HCT116 (cell line): ENCODE measurements around the gene KAZN.

Source experiments
- CBX3 ChIP-seq: IDR thresholded peaks from 2 replicates; pipeline ENCODE4 v1.6.1; 2012; ENCODE audit warnings: low read depth
- CEBPB ChIP-seq: IDR thresholded peaks from 2 replicates; pipeline ENCODE4 v1.6.1; 2012; ENCODE audit warnings: low read depth
- EZH2 ChIP-seq: fragments of 200-600 bp; sonication (generic); IDR thresholded peaks from 2 replicates; pipeline ENCODE4 v1.6.1; 2017; ENCODE audit warnings: antibody characterized with exemption, mixed run types
- EZH2phosphoT487 ChIP-seq: fragments of 200-600 bp; IDR thresholded peaks from 2 replicates; pipeline ENCODE4 v1.6.1; 2018; ENCODE audit warnings: antibody characterized with exemption, borderline replicate concordance
- JUND ChIP-seq: IDR thresholded peaks from 2 replicates; pipeline ENCODE4 v1.6.1; 2012
- POLR2A ChIP-seq: IDR thresholded peaks from 2 replicates; pipeline ENCODE4 v1.7.0; 2011; ENCODE audit warnings: borderline replicate concordance; ENCODE audit not compliant: insufficient read depth, insufficient read length; ENCODE audit errors: extremely low read depth
- POLR2AphosphoS5 ChIP-seq: IDR thresholded peaks from 2 replicates; pipeline ENCODE4 v1.6.1; 2011; ENCODE audit warnings: mild to moderate bottlenecking, low read depth, low read length, moderate library complexity
- SIN3A ChIP-seq: IDR thresholded peaks from 2 replicates; pipeline ENCODE4 v1.6.1; 2012; ENCODE audit warnings: low read depth
- SRF ChIP-seq: IDR thresholded peaks from 2 replicates; pipeline ENCODE4 v1.6.1; 2012; ENCODE audit warnings: low read depth
- ZFX ChIP-seq: fragments of 450-650 bp; IDR thresholded peaks from 2 replicates; pipeline ENCODE4 v1.6.1; 2017
- TF ChIP-seq, protein P1 (sequence below), 3 experiments: fragments of 200-600 bp in 1 of 3; sonication (generic) in 1 of 3; IDR thresholded peaks in 2 of 3; conservative IDR thresholded peaks in 1 of 3; 2 replicates each; pipeline ENCODE4 v1.5.1; 2012 to 2017; ENCODE audit warnings: low read depth in 2 of 3, low read length in 2 of 3, antibody characterized with exemption in 1 of 3, borderline replicate concordance in 1 of 3, control low read depth in 1 of 3, mild to moderate bottlenecking in 1 of 3, mixed read lengths in 1 of 3, mixed run types in 1 of 3, moderate library complexity in 1 of 3; ENCODE audit not compliant: insufficient read depth in 1 of 3
- TF ChIP-seq, protein P2 (sequence below): IDR thresholded peaks from 2 replicates; pipeline ENCODE4 v1.6.1; 2012; ENCODE audit warnings: low read depth
- TF ChIP-seq, protein P3 (sequence below): IDR thresholded peaks from 2 replicates; pipeline ENCODE4 v1.6.1; 2012

DNA sequence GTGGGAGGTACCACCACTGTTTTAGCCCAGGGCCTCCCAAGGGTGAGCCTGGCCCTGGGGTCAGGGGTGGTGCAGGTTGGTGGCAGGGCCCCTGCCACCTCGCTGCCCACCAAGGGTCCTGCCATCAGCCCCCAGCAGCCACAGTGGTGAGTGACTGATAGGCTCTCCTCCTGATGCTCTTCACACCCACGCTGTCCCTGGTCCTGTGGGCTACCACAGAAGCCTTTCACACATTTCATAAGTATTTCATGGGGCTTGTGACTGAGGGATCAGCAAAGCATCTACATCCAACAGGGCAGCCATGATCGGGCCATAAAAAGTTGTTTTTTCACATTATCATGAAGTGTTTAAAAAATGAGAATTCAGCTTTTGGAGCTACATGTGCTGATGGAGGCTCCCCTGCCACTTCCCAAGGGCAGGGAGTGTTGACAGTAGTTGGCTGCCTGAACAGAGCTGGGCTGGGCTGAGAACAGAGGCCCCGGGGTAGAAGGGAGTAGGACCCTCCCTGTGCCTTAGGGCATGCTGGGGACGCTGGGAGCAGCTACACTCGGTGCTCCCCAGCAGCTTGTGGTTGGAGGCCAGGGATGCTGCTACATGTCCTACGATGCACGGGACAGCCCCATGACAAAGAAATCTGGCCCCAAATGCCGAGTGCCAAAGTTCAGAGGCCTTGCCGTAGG lies 482.0 kb downstream of the KAZN start:
- TF ChIP-seq, protein P1, sequence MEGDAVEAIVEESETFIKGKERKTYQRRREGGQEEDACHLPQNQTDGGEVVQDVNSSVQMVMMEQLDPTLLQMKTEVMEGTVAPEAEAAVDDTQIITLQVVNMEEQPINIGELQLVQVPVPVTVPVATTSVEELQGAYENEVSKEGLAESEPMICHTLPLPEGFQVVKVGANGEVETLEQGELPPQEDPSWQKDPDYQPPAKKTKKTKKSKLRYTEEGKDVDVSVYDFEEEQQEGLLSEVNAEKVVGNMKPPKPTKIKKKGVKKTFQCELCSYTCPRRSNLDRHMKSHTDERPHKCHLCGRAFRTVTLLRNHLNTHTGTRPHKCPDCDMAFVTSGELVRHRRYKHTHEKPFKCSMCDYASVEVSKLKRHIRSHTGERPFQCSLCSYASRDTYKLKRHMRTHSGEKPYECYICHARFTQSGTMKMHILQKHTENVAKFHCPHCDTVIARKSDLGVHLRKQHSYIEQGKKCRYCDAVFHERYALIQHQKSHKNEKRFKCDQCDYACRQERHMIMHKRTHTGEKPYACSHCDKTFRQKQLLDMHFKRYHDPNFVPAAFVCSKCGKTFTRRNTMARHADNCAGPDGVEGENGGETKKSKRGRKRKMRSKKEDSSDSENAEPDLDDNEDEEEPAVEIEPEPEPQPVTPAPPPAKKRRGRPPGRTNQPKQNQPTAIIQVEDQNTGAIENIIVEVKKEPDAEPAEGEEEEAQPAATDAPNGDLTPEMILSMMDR (IDR thresholded peaks at IDR 0.05 in 2 of 3, conservative IDR thresholded peaks at IDR 0.05 in 1 of 3; ENCODE audit: borderline replicate concordance in 1 of 3, insufficient read depth in 1 of 3, low read depth in 2 of 3, low read length in 2 of 3), result no peak
- TF ChIP-seq POLR2AphosphoS5 (no peak), POLR2A (no peak), SIN3A (no peak), SRF (no peak), JUND (no peak), ZFX (no peak), EZH2 (no peak), EZH2phosphoT487 (no peak), CEBPB (no peak), CBX3 (no peak)
- TF ChIP-seq, protein P2, sequence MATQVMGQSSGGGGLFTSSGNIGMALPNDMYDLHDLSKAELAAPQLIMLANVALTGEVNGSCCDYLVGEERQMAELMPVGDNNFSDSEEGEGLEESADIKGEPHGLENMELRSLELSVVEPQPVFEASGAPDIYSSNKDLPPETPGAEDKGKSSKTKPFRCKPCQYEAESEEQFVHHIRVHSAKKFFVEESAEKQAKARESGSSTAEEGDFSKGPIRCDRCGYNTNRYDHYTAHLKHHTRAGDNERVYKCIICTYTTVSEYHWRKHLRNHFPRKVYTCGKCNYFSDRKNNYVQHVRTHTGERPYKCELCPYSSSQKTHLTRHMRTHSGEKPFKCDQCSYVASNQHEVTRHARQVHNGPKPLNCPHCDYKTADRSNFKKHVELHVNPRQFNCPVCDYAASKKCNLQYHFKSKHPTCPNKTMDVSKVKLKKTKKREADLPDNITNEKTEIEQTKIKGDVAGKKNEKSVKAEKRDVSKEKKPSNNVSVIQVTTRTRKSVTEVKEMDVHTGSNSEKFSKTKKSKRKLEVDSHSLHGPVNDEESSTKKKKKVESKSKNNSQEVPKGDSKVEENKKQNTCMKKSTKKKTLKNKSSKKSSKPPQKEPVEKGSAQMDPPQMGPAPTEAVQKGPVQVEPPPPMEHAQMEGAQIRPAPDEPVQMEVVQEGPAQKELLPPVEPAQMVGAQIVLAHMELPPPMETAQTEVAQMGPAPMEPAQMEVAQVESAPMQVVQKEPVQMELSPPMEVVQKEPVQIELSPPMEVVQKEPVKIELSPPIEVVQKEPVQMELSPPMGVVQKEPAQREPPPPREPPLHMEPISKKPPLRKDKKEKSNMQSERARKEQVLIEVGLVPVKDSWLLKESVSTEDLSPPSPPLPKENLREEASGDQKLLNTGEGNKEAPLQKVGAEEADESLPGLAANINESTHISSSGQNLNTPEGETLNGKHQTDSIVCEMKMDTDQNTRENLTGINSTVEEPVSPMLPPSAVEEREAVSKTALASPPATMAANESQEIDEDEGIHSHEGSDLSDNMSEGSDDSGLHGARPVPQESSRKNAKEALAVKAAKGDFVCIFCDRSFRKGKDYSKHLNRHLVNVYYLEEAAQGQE, result no peak
- TF ChIP-seq, protein P3, sequence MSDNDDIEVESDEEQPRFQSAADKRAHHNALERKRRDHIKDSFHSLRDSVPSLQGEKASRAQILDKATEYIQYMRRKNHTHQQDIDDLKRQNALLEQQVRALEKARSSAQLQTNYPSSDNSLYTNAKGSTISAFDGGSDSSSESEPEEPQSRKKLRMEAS, result no peak
